ENCODE measurements around the gene TNRC18.

Gene TNRC18

DNA sequence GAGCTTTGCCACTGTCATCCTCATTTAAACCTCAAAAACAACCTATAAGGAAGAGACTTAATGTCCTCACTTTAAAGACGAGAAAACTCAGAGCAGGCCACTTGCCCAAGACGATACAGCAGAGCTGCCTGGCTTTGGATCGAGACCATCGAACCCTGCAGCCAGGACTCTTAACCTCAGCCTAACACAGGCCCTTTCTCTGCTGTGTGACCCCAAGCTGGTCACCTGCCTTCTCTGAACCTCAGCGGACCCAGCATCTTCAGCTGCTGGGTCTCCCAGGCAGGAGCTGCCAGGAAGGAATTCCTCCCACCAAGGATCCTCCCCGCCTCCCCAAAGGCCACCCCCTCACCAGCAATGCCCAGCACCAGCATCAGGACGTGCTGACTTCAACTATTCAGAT, 32.7 kb downstream of the TNRC18 start:
- no peak overlapping the region for H3K4me3 ChIP-seq (ENCODE audit: low read depth, low read length)
- TF ChIP-seq, protein P1, sequence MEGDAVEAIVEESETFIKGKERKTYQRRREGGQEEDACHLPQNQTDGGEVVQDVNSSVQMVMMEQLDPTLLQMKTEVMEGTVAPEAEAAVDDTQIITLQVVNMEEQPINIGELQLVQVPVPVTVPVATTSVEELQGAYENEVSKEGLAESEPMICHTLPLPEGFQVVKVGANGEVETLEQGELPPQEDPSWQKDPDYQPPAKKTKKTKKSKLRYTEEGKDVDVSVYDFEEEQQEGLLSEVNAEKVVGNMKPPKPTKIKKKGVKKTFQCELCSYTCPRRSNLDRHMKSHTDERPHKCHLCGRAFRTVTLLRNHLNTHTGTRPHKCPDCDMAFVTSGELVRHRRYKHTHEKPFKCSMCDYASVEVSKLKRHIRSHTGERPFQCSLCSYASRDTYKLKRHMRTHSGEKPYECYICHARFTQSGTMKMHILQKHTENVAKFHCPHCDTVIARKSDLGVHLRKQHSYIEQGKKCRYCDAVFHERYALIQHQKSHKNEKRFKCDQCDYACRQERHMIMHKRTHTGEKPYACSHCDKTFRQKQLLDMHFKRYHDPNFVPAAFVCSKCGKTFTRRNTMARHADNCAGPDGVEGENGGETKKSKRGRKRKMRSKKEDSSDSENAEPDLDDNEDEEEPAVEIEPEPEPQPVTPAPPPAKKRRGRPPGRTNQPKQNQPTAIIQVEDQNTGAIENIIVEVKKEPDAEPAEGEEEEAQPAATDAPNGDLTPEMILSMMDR (conservative IDR thresholded peaks at IDR 0.05; ENCODE audit: low read depth, low read length): no peak
- no peak for DNase-seq (ENCODE audit: low read depth)

DNA sequence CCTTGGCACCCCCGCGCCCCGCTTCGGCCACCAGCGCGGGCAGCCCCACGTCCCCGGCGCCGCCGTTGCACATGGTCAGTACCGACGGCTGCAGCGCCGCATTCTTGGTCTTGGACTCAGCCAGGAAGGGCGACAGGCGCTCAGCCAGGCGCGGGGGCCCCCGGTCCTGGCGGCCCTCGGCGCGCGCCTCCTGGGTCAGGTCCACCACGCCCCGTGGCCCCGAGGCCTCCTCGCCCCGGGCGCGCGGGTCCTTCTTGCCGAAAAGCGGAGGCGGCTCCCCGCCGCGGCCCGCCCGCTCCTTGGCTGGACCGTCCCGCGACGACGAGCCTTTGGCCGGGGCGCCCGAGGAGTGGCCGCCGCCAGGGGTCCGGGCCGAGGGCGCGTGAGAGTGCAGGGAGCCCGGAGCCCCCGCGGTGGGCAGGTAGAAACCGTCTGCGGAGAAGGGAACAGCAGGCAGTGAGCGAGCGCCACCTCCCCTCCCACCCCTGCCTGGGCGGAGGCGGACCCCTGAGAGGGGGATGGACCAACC, 34.7 kb downstream of the TNRC18 start:
- TF ChIP-seq, protein P1 (conservative IDR thresholded peaks at IDR 0.05; ENCODE audit: low read depth, low read length): no peak
- DNase-seq (ENCODE audit: low read depth): no peak
- no peak overlapping the region for H3K4me3 ChIP-seq (ENCODE audit: low read depth, low read length)

DNA sequence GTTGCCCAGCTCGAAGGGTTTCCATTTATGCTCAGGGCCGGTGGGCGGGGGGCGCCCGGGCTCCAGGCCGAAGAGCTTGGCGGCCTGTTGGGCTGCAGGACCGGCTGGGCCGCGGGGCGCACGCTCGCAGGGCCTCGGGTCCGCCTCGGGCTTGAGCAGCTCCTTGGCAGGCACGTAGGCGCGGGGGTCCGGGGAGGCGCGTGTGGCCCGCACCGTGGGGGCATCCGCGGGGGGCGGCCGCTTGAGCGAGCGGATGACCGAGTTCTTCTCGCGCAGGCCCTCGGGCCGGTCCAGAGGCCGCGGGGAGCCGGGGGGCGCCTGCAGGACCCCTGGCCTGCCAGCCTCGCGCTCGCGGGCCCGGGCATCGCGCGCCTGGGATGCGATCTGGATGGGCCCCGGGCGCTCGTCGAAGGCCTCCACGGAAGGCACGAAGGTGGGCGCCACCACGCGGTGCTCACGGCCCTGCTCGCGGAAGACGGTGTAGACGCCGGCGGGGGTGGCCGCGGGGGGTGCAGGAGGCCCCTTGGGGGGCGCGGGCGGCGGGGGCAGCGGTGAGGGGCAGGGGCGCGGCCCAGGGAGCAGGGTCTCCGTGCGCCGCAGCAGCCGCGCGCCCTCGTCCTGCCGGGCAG, 35.2 kb downstream of the TNRC18 start:
- no peak overlapping the region for H3K4me3 ChIP-seq (ENCODE audit: low read depth, low read length)
- TF ChIP-seq, protein P1 (conservative IDR thresholded peaks at IDR 0.05; ENCODE audit: low read depth, low read length): no peak
- no peak for DNase-seq (ENCODE audit: low read depth)

DNA sequence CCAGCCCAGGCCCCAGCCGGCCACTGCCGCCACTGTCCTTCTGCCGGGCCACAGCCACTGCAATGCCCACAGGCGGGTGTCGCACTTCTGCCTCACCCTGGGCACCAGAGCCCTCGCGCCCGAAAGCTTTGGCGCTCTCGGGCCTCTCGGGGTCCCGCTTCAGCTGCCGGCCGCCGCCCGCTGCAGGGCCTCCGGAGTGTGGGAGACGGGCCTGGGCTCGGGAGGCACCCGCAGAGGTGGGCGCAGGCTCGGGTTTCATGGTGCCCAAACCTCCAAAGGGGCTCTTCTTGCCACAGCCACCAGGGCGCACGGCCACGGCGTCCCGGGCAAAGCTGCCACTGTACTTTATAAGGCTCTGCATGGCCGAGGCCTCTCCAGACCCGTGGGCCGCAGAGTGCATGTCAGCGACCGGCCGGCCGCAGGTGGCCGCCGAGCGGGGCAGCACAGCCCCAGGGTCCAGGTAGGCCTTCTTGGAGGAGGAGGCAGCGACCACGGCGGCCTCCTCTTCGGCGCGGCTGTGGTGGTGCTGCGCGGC, 35.9 kb downstream of the TNRC18 start:
- no peak for DNase-seq (ENCODE audit: low read depth)
- TF ChIP-seq, protein P1 (conservative IDR thresholded peaks at IDR 0.05; ENCODE audit: low read depth, low read length): no peak
- no peak overlapping the region for H3K4me3 ChIP-seq (ENCODE audit: low read depth, low read length)

DNA sequence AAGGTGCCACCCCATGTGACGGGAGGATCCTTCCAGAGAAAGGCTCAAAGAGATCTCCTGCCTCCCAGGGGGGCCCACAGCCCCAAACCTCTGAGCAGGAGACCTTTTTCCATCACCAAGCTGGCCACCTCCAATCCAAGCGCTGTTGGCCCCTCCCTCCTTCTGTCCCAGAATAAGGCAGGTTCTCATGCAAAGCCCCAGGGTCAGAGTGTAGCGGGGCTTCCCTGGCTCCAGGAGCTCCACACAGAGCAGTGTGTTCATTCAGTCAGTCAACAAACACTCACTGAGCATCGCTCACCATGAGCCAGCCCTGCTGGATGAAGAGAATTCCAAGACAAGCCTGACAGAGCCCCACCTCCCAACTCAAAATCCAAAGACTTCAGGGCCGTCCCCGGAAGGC, 39.0 kb downstream of the TNRC18 start:
- DNase-seq (ENCODE audit: low read depth): no peak
- TF ChIP-seq, protein P1 (conservative IDR thresholded peaks at IDR 0.05; ENCODE audit: low read depth, low read length): no peak
- H3K4me3 ChIP-seq (ENCODE audit: low read depth, low read length): no peak overlapping the region

DNA sequence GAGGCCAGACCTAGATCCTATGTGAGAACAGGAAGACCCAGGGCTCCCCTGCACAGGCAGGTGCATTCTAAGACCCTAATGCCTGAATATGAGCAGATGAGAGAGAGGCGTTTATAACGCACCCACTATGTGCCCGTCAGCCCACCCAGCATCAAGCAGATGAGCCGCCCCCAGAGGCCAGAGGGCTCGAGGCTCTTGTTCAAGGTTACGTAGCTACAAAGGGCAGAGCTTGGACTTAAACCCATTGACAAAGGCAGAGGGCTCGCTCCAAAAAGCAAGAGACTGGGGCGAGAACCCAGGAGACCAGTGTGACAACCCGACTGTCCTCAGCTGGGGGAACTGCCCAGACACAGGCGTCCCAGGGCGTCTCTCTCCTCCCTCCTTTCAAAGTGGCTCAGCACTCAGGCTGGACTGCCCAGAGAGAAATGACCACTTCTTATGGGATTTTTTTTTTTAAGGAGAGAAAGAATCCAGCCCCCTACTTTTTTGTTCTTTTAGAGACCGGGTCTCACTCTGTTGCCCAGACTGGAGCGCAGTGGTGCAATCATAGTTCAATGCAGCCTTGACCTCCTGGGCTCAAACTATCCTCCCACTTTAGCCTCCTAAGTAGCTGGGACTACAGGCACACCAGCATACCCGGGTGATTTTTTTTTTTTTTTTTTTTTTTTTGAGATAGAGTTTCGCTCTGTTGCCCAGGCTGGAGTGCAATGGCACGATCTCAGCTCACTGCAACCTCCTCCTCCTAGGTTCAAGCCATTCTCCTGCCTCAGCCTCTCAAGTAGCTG, 40.1 kb downstream of the TNRC18 start:
- DNase-seq (ENCODE audit: low read depth): no peak
- TF ChIP-seq, protein P1 (conservative IDR thresholded peaks at IDR 0.05; ENCODE audit: low read depth, low read length): no peak
- H3K4me3 ChIP-seq (ENCODE audit: low read depth, low read length): no peak overlapping the region
